CD1c-positive myeloid dendritic cell (primary cell): ENCODE data around the gene AKT1S1.

Experiments
- DNase-seq: peaks from one replicate; pipeline ENCODE4 v3.0.0-alpha.2; 2016; ENCODE audit errors: extremely low spot score

Gene AKT1S1

DNA sequence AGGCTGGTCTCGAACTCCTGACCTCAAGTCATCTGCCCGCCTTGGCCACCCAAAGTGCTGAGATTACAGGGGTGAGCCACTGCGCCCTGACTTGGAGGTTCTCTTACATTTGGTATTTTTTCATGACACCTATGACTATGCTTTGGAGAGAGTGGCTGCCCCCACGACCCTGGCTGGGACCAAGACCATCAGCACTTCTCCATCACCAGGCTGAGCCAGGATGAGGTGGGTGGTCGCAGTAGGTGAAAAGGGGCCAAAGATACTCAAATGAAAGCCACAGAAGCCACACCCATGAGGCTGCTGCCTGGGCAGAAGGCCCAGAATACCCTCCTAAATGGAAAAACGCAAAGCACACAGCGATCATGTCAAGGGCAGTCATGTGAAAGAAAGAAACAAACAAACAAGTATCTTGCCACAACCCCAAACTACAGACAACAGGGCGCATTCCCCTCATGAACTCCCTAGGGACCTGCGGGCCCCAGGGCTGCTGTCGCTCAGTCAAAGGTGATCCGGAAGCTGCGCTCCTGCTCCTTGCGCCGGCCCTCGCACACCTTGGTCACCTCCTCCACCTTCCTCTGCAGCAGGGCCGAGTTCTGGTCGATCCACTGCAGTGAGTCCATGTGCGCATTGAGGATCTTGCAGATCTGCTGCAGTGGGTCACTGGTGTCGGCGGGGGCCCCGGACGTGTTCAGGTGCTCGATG lies 30.7 kb upstream of the AKT1S1 start:
- no peak for DNase-seq

DNA sequence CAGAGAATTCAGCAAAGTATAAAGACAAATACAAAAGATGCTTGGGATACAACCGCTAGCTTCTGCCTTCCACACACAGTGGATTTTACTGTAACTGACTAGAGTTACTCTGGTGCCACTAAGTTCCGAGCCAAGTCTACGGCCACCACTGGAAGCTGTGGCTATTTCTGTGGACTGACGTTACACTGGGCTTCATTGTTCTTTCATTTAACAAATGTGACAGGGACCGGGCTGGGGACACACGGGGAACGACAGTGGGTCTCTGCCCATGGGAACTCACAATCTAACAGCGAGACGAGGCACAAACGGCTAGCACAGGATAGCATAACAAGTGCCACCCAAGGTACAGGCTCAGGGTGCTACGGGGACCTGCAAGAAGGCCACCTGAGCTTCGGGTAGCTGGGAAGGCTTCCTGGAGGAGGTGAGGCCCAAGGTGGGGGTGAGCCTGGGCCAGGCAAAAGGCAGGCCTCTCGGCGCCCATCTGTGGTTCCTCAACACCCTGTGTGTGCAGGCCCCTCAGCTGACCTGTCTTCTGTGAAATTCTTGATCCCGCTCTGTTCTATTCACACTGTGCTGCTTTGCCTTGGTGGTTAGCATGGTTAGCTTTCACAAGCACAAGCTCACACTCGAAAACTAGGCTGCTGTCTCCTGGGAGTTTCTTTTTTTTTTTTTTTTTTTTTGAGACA lies 29.9 kb upstream of the AKT1S1 start:
- no peak for DNase-seq

GRCh38 chr19:49904136-49904535 lies 27.0 kb upstream of the AKT1S1 start:
- DNase-seq = peak; percentile 46

DNA sequence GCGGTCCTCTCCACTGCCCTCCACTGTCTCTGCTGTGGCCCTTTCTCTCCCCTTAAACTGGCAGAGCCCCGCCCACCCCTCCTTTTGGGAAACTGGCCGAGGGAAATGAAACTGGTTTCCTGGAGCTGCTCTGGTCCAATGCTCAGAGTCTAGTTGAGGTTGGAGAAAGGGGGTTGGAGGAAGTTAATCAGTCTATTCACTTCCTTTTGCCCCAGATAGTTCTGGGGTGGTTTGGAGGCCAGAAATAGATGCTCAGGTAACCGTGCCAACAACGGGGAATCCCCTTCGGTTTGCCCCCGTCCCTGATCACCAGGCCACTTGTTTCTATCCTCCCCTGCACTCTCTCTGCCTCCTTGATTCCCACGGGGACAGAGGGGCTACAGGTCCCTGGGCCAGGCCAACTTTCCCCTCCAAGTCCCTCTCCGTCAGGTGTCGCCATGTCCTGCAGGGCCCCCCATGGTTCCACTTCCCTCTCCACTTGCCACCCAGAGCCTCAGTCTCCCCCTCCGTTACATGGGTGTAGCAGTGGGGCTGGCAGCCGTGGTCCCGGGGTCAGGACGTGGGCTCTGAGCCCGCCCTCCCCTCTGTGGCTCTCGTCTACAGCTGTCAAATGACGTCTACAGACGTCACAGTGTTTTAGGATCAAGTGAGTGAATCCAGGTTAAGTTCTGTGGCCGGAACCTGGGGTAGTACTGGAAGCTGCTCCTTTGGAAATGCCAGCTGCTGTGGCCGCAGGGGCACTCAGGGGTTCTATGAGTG lies 19.9 kb upstream of the AKT1S1 start, which contains the start of gene IL4I1:
TSS of gene IL4I1 (minus strand) at position 25 of the 759 bp plus-strand sequence. CDS start 727 bp downstream, outside the sequence.
- DNase-seq = peak; percentile 93

GRCh38 chr19:49895566-49896297 lies 18.6 kb upstream of the AKT1S1 start:
- DNase-seq = no peak

DNA sequence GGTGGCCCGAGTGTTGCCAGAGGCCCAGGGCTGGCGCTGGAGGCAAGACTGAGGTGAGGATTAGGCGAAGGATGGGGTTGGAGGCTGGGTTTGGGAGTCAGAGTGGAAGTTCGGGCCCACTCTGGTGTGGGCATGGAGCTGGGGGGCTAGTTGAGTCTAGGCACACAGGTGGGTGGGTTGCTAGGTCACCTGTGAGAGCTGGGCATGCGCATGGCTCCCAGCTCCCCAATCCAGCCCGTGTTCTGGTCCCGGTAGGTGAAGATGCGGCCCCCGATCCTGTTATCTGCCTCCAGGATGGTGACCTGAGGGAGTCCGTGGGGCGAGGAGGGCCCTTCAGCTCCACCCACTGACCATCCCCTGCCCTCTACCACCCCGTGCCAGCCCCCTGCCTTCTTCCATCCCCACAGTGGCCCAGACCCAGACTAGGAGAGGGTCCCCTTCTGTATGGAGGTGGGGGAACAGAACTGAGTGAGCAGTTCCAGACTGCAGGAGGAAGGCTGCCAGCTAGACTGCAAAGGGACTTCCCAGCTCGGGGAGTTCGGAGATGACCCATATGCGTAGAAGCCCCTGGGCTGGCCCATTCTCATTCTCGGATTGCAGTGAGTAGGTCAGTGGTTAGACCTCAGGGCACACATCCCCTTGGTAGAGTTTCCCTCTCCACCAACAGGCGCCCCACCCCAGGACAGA lies 17.9 kb upstream of the AKT1S1 start:
- peak; percentile 73 for DNase-seq

GRCh38 chr19:49894011-49894664 lies 17.0 kb upstream of the AKT1S1 start:
- DNase-seq = no peak

- DNase-seq = no peak
Observed at GRCh38 chr19:49892716-49893115, 15.6 kb upstream of the AKT1S1 start.

DNA sequence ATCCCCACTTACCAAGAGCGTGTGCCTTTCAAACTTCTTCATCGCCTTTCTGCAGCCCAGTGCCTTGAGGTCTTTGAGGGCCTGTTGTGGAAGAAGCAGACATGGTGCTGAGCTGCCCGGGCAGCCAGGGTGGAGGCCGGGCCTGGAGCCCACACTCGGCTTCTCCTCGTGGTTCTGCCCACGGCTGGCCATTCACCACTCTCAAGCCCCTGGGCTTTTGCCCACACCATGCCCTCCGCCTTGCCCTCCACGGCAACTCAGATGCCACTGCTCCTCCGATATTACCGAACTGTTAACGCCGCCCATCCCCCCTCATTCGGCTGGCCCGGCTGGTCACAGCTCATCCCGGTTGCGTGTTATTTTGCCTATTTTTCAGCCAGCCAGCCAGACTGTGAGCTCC lies 14.2 kb upstream of the AKT1S1 start:
- no peak for DNase-seq

GRCh38 chr19:49890349-49891311 lies 13.5 kb upstream of the AKT1S1 start:
- DNase-seq = peak; percentile 33

- peak; percentile 90 for DNase-seq
Observed at GRCh38 chr19:49889687-49890348, 12.7 kb upstream of the AKT1S1 start.

DNA sequence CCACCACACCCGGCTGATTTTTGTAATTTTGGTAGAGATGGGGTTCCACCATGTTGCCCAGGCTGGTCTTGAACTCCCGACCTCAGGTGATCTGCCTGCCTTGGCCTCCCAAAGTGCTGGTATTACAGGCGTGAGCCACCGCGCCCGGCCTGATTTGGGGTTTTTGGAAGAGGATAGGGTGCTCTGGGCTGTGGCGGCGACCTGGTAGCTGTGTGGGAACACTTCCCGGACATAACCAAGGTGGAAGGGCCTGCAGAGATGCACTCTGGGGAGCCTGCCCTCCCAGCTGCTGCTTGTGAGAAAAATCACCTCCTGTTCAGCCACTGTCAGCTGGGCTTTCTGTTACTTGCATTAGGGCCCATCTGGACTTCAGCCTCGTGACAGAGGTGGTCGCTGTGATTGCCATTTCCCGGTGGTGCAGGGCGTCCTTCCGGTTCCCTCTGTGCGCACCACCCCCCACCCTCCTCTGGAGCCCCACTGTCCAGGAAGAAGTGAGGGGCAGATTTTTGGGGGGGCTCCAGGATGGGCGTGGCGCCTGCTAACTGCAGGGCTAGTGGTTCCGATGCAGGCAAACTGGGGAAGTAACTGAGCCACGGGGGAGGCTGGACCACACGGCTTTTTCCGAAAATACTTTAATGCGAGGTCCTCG lies 12.0 kb upstream of the AKT1S1 start:
- no peak for DNase-seq

DNA sequence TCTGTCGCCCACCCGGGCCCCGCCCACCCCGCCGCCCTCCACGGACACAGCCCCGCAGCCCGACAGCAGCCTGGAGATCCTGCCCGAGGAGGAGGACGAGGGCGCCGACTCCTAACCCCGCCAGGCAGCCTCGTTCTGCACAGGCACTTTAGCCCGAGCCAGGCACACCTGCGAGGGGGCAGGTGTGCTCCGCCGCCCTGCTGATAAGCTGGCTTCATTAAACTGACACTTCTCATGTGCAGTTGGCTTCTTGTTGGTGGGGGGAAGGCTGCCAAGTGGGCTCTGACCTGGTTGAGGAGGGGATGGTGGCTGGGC lies 11.3 kb upstream of the AKT1S1 start:
- no peak for DNase-seq

GRCh38 chr19:49887665-49888509 lies 10.7 kb upstream of the AKT1S1 start:
- DNase-seq = no peak

- peak; percentile 55 for DNase-seq
Observed at GRCh38 chr19:49887037-49887664, 10.0 kb upstream of the AKT1S1 start.

- DNase-seq = no peak
Observed at GRCh38 chr19:49884760-49885159, 7.6 kb upstream of the AKT1S1 start.

DNA sequence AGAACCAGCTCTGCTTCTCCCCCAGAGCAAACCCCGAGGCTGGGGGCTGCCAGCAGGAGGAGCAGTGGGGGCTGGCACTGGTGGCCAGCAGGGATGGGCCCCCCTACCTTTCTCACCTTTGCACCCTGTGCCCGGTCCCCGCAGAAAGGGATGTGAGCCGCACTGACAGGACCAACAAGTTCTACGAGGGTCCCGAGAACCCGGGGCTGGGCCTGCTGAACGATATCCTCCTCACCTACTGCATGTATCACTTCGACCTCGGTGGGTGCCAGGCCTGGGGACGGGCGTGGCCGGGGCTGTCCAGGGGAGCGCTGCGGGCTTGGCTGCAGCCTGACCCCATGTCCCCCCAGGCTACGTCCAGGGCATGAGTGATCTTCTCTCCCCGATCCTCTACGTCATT lies 7.0 kb upstream of the AKT1S1 start:
- no peak for DNase-seq
